Measurements from ENCODE around the gene PTGS1.
"Not testable (repeated sequence)": the region's sequence is repeated elsewhere in the genome, so short reads cannot be mapped to it uniquely, and the experiment has no call there.

The PTGS1 gene

GRCh38 chr9:122370869-122371755, at the start of gene PTGS1:
PTGS1 (plus strand) TSS chr9:122371024; CDS start chr9:122371085, 61 bp downstream.
- no peak for TF ChIP-seq CTCF (IDR thresholded peaks at IDR 0.05)
- no peaks in the 10 kb centered on the region for H3K36me3 ChIP-seq
- H3K27me3 ChIP-seq: peaks cover 0 to 18% of the 10 kb centered on the region in 2 donors
- H3K9me3 ChIP-seq: no peaks in the 10 kb centered on the region
- peak within 1 kb of the TSS; percentile 37 to 43 for H3K4me3 ChIP-seq
- peaks cover 0 to 27% (median 22%) of the 10 kb centered on the region in 4 donors for H3K4me1 ChIP-seq
- DNase-seq: peak in 1 of 2 donors; percentile 57
- intact Hi-C loops (cut with DNase I; ENCODE audit: low total_unique reads): no loop called here
- H3K27ac ChIP-seq: no peak within 1 kb of the TSS

GRCh38 chr9:122322553-122322952, 48.3 kb upstream of the PTGS1 start:
- Histone ChIP-seq H3K4me3 (no peak overlapping the region), H3K27me3 (no peaks in the 10 kb centered on the region), H3K9me3 (no peaks in the 10 kb centered on the region), H3K27ac (no peak overlapping the region), H3K4me1 (no peaks in the 10 kb centered on the region), H3K36me3 (peaks cover 27 to 51% (median 40%) of the 10 kb centered on the region in 3 donors)
- TF ChIP-seq CTCF (IDR thresholded peaks at IDR 0.05): no peak
- intact Hi-C loops (cut with DNase I; ENCODE audit: low total_unique reads): no loop called here
- DNase-seq: no peak

GRCh38 chr9:122324665-122325064, 46.2 kb upstream of the PTGS1 start:
- H3K36me3 ChIP-seq: peaks cover 31 to 42% (median 32%) of the 10 kb centered on the region in 3 donors
- H3K27ac ChIP-seq: not testable (repeated sequence)

GRCh38 chr9:122325124-122325523, 45.7 kb upstream of the PTGS1 start:
- H3K9me3 ChIP-seq: no peaks in the 10 kb centered on the region
- no peak overlapping the region for H3K4me3 ChIP-seq
- TF ChIP-seq CTCF (IDR thresholded peaks at IDR 0.05): no peak
- H3K27me3 ChIP-seq: no peaks in the 10 kb centered on the region
- no peak for DNase-seq
- intact Hi-C loops (cut with DNase I; ENCODE audit: low total_unique reads): no loop called here
- no peak overlapping the region for H3K27ac ChIP-seq
- peaks cover 31 to 42% (median 32%) of the 10 kb centered on the region in 3 donors for H3K36me3 ChIP-seq
- no peaks in the 10 kb centered on the region for H3K4me1 ChIP-seq

More at GRCh38 chr9:122324665-122325064, 46.2 kb upstream of the PTGS1 start:
- H3K4me3 ChIP-seq; H3K4me1 ChIP-seq; DNase-seq; intact Hi-C loops (cut with DNase I; ENCODE audit: low total_unique reads); H3K27me3 ChIP-seq; H3K9me3 ChIP-seq: not testable (repeated sequence)

- no peak overlapping the region for H3K4me3 ChIP-seq
- no peaks in the 10 kb centered on the region for H3K4me1 ChIP-seq
- H3K27ac ChIP-seq: no peak overlapping the region
- no peak for TF ChIP-seq CTCF (IDR thresholded peaks at IDR 0.05)
- intact Hi-C loops (cut with DNase I; ENCODE audit: low total_unique reads): no loop called here
- no peaks in the 10 kb centered on the region for H3K9me3 ChIP-seq
- peaks cover 31 to 39% (median 32%) of the 10 kb centered on the region in 3 donors for H3K36me3 ChIP-seq
- no peaks in the 10 kb centered on the region for H3K27me3 ChIP-seq
- DNase-seq: no peak
Measured at GRCh38 chr9:122327175-122327574, 43.6 kb upstream of the PTGS1 start.

GRCh38 chr9:122329597-122329996, 41.2 kb upstream of the PTGS1 start:
- Histone ChIP-seq H3K4me1 (peaks cover 0 to 14% (median 0%) of the 10 kb centered on the region in 4 donors), H3K9me3 (no peaks in the 10 kb centered on the region), H3K27ac (no peak overlapping the region), H3K27me3 (no peaks in the 10 kb centered on the region), H3K36me3 (peaks cover 6 to 15% (median 7%) of the 10 kb centered on the region in 3 donors), H3K4me3 (no peak overlapping the region)
- intact Hi-C loops (cut with DNase I; ENCODE audit: low total_unique reads): no loop called here
- no peak for DNase-seq
- no peak for TF ChIP-seq CTCF (IDR thresholded peaks at IDR 0.05)

- H3K4me3 ChIP-seq; H3K27me3 ChIP-seq; H3K9me3 ChIP-seq; DNase-seq; intact Hi-C loops (cut with DNase I; ENCODE audit: low total_unique reads); H3K36me3 ChIP-seq; H3K27ac ChIP-seq: not testable (repeated sequence)
- peaks cover 0 to 15% (median 0%) of the 10 kb centered on the region in 4 donors for H3K4me1 ChIP-seq
Measured at GRCh38 chr9:122330466-122330865, 40.4 kb upstream of the PTGS1 start.
